ENCODE data around the gene CHRNB4.

Gene CHRNB4

DNA sequence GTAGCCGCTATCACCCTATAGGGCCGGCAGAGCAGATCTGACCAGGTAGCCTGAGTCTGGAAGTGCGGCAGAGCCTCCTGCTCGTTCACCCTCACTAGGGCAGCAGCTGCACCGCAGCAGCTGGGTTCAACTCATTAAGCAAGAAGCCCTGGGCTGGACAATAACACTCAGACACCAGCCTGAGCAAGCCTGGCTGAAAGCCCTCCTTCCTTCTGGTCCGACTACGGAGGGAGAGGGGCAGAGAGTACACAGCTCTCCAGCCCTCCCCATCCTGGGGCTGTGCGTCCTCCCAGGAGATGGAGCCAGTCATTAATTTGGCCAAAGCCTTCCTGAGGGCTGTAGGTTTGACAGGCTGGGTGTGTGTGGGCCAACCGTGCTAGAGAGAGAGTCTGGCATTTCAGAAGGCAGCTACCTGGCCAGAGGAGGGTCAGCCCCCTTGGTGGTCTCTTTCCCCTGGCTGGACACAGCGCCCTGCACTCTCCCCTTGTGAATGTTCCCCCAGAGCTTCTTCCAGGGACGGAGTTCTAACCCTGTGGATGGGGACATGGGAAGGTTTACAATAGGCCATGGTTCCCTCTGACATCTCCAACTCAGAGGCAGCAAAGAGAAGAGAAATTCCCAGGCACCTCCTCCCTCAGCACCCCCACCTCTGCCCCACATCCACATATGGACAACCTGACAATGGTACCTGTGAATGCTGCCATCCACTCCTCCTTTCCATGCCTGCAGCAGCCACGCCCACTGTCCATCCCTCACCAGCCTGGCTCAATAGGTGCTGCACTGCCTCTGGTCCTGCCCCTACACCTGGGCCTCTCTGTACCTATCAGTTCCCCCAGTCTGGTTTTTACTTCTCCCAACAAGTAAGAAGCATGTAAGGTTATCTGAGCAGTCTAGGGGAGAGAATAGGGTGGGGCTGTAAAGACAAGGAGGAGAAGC is 6.5 kb downstream of the CHRNB4 start:
- FAIRE-seq (no peak), DNase-seq (ENCODE audit: insufficient read length, low spot score) (no peak)

DNA sequence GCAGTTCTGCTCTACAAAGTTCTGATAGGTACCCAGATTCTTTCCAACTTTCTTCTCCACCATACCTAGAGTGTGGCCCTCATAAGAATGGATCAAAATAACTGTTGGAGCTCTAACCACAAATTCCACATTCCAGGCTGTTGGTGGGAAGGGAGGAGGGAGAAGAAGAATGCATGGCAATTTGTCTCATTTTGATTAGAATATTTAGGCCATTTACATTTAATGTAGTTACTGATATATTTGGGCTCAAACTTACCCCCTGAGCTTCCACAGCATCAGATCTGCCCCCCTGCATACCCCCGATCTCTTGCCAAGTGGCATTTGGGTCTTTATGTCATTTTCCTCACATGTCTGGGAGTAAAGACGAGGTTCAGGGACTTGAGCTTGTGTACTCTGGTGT is 7.7 kb downstream of the CHRNB4 start:
- DNase-seq (ENCODE audit: insufficient read length, low spot score): no peak
- no peak for FAIRE-seq

DNA sequence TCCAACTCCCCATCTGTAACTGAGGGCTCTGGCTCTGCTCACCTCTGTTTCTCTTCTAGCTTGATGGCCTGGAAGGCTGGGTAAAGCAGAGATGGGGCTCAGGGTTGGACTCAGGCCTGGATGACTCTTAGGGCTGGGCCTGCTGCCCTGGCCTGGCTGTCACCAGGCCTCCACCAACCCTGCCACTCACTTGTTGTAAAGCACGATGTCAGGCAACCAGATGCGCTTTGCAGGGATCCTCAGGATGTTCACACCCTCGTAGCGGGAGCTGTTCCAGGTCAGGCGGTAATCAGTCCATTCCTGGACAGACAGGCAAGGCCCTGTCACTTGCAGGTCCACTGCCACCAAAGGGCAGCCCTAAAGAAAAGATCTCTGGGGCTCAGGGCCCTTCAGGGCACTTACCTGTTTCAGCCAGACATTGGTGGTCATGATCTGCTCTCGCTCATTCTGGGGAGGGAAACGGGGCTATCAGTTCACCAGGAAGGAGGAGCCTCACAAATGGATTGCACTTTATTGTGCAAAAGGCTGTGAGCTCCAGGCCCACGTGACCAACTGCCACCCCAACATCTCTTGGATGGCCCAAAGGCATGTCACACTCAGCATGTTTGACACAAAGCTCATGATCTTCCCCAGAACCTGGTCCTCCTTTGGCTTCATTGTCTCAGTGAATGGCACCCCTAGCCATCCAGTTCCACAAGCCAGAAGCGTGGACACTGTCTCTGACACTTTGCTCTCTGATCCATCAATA is 9.9 kb downstream of the CHRNB4 start:
- DNase-seq (ENCODE audit: insufficient read length, low spot score) (no peak), FAIRE-seq (no peak)

DNA sequence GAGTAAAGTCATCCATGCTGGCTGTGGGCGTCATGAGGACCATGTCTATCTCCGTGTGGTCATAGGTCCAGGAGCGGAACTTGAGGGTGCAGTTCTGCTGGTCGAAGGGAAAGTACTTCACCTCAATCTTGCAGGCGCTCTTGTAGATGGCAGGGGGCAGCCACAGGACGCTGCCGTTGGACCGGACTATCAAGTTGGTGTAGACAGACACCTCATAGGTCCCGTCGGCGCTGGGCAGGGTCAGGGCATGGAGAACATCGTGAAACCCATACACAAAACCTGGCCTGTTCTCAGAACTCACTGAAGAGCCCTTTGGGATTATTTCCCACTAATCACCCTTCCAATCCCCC is 11.3 kb downstream of the CHRNB4 start:
- DNase-seq (ENCODE audit: insufficient read length, low spot score): no peak
- no peak for FAIRE-seq

DNA sequence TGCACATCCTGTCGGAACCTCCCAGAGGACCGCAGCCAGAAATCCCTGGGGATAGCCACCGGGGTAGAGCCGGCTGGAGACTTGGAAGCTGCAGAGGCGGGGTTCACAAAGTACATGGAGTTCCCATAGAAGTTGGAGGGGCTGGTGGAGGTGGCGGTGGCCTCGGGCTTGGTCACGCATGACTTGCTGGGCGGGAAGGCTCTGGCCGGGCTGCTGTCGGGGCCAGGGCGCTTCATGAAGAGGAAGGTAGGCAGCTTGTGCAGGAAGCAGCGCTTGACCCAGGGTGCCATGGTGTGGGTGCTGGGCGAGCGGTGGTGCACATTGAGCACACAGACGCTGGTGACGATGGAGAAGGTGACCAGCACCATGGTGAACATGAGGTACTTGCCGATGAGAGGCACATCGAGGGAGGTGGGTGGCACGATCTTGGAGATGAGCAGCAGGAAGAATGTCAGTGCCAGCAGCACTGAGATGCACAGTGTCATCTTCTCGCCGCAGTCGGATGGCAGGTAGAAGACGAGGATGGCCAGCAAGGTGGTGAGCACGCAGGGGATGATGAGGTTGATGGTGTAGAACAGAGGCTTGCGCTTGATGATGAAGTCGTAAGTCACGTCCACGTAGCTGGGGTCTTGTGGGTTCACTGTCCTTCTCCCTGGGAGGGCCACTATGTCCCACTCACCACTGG is 11.8 kb downstream of the CHRNB4 start:
- DNase-seq (ENCODE audit: insufficient read length, low spot score) (no peak), FAIRE-seq (peak; percentile 4)

DNA sequence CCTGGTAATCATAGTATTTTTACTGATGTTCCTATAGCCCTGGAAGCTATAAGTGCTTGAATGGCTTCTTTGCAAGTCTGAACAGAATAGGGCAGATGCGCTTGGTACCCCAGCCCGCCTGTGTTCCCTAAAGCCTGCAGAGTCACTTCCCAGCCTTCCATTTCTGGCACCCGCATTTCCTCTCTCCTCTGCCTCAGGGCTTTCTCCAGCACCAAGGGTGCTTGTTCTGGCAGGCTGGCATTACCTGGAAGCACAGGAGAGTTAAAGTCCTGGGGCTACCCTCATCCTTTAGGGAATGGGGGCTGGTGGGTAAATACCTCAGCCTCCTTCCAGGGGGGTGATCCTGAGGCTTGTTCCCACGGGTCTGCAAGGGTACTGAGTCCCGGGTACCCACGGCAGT is 12.8 kb downstream of the CHRNB4 start:
- DNase-seq (ENCODE audit: insufficient read length, low spot score) (no peak), FAIRE-seq (no peak)

DNA sequence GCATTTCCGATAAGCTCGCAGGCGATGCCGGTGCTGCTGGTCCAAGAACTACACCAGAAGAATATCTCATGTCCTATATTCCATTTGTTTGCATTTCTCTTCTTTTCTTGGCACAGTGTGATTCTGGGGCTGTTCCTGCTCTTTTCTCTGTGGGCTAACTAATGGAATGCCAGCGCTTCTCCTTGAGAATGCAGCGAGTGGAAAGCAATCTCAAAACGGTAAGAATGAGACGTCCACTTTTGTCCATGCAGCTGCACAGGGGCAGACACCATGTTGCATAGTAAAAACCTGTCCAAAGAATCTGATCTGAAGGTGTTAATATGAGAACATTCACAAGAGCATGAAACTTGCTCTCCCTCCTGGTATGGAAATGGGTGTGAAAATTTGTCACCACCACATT is 13.7 kb downstream of the CHRNB4 start:
- no peak for DNase-seq (ENCODE audit: insufficient read length, low spot score)
- no peak for FAIRE-seq

DNA sequence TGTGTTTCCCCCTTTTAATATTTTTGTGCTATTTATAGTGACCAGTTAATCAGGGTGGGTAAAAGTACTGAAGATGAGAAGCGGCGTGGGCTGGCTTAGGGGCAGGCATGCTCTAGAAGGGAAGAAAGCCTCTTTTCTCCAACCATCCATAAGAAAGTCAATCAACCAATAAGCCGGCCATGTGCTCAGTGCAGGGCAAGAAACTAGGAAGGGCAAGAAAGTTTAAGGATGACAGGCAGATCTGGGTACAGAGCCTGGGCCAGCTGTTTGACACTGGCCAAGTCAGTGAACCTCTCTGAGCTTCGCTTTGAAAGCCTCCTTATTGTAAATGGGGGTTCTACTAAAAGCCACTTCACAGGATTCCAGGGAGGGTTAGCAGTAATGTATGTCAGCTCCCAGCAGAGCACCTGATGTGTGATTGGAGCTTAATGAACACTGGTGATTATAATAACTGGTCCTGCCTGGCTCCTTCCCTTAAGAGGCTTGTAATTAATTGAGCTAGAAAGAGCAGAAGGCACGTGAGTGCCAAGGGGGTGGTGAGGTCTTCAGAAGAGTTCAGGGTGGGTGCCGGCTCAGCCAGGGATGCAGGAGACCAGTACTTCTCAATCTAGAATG is 14.5 kb downstream of the CHRNB4 start:
- DNase-seq (ENCODE audit: insufficient read length, low spot score) (no peak), FAIRE-seq (no peak)

DNA sequence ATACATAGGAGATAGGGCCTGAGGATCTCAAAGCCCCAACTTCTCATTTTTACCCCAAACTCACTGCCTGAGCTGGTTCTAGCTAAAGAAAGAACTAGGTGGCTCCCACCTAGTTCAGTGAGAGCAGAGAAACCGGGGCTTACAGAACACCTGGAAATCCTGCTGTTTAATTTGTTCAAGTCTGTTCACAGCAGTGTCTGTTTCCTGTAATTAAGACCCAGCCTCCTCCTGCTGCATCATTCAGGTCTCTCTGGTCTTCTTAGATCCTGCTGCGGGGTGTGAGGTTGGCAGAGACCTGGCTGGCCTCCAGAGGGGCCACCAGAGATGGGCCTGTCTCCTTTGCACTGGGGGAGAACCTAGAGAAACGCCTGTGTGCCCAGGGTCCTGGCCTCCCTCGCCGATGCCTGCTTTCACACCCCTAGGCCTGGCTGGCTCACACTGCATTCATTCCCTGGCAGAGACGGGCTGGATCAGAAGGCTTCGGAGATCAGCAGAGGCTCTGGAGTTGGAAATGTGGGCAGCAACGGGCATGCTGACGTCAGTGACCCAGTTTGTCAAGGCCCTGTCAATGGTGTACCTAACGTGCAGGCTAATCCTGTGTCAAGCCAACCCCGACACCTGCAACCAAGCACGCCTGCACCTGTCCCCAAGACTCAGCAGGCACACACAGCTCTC is 15.3 kb downstream of the CHRNB4 start:
- DNase-seq (ENCODE audit: insufficient read length, low spot score): no peak
- no peak for FAIRE-seq

DNA sequence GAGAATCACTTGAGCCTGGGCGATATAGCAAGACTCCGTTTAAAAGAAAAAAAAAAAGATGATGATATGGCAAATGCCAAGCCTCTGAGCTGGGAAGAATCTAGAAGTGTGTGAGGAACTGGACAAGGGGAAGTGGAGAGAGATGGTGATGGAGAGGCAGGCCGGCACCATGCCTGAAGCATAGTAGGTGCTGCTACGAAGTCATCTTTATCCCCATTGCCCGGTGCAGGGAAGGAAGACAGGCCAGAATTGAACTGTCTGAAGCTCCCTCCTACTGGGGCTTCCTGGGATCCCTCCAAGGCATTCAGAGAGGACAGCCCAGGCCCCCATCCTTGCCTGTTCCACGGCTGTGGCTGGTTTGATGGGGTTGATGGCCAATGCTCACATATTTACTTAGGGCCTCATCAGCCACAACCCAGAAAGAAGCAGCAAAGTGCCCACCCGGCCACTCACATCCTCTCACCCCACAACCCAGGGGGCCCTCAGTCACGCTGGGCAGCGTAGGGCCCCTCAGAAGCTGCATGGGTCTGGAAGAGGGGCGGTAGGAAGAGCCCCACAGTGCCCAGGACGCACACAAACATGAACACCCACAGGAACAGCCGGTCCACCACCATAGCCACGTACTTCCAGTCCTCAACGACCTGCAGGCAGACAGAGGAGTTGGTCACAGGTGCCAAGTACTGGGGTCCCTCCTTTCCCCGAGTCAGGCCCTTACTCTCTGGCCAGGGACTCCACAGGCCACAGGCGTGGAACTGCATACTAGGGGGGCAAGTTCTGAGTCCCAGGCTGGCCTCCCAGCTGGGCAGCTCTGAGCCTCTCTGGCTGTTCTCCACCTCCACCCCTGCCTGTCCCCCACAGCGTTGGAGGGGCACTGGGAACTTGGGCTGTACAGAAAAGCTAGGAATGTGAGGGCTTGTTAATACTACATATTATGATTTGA is 16.1 kb downstream of the CHRNB4 start:
- DNase-seq (ENCODE audit: insufficient read length, low spot score) (no peak), FAIRE-seq (no peak)

DNA sequence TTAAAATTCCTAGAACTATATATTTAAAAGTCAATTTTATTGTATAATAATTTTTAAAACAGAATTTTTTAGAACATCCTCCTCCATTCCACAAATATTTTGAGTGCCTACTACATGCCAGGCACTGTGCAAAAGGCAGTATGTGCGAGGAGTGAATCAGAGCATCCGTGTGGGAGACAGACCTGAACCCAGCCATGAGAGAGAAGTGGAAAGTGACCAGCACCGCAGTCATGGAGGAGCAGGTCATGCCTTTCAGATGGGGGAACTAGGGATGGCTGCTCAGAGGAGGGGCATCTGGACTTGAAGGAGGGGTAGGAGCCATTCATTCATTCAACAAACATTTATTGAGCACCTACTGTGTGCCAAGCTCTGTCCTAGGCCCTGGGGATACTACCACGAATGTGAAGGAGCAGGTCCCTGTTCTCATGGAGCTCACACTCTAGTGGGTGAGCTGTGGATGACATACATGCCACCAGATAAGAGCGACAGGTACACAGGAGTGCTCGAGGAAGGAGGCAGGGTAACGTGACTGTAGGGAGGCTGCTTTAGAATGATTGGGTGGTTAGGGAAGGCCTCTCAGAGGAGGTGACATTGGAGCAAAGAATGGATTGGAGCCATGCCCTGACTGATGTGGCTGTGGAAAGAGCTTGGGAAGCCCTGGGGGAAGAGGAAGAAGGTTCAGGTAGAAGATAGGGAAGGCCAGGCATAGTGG is 17.1 kb downstream of the CHRNB4 start:
- no peak for FAIRE-seq
- DNase-seq (ENCODE audit: insufficient read length, low spot score): no peak

DNA sequence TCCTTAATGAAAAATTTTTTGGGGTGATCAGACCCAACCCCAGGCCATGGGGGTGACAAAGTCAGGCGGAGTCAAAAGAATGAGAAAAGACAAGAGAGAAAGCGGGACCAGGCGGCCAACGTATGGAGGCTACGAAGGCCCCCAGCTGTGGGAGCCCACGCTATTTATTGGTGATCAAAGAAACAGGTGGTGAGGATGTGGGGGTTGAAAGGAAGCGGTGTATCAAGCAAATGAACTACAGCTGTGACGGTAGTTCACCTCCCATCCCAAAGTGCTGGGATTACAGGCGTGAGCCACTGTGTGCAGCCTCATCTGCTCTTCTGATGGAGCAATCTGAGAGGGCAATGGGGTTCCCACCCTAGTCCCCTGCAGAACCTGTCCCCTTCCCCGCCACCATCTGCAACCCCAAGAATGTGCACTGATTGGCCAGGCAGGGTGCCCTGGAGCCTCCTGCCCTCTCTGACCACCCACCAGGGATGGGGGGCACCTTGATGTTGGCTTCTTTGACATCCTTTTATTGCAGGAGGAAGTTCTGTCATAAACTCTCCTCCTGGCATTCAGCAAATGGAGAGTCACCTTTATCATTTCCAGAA is 19.1 kb downstream of the CHRNB4 start:
- DNase-seq (ENCODE audit: insufficient read length, low spot score): no peak
- no peak for FAIRE-seq

DNA sequence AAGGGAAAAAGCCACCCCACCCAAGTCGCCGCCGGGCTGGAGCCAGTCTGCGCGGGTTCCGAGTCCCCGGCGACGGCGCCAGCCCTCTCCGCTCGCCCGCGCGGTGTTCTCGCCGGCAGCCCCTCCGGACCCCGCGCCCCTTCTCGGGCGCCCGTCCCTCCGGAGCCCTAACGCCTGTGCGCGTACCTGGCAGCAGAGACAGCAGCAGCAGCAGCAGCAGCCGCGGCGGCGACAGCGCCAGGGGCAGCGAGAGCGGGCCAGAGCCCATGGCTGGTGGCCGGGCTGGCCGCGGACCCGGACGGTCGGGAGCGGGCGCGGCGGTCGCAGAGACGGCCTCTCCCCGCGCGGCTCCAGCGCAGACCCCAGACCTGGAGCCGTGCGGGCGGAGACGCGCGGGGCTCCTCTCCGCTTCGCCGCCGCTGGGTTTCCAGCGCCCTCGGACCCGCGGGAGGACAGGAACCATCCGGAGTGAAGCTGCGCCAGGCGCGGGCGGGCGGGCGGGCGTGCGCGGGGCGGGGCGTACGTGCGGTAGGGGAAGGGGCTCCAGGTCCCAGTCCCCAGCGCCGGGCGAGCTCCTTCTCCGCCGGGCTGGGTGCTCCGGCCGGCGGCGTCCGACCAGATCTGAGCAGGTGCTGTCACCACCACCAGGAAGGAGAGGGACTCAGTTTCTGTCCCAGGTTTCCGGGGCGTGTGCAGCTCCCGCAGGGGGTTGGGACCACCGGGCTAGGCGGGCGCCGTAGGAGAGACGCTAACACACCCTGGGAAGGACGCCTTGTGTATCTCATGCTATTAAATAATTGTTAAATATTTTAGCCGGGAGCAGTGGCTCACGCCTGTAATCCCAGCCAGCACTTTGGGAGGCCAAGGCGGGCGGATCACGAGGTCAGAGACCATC is 20.2 kb downstream of the CHRNB4 start, which contains the start of gene CHRNA3:
Gene CHRNA3 (minus strand): TSS at position 470 of the 895 bp plus-strand sequence. CDS start 202 bp downstream, at position 268.
- FAIRE-seq (no peak), DNase-seq (ENCODE audit: insufficient read length, low spot score) (no peak)

DNA sequence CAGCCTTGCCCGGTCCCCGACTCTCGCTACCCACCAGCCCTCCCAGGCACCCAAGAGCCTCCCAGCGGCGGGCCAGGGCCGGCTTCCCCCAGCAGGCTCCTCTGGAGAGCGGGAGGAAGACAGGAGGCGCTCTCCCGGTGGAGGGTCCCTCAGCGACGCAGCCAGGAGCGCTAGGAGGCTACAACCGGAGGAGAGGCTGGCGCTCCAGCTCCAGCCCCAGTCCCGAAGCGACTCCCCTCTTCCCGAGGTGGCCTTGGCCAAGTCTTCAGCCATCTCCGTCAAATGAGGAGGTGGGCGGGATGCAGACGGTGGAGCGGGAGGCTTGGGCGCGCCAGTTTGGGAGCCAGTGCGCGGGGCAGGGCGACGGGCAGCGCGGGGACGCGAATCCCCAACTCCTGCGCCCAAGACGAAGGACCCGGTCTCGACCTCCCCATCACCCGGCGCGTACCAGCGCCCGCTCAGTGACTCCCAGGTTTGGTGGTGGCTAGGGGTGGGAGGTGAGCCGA is 20.9 kb downstream of the CHRNB4 start:
- FAIRE-seq (no peak), DNase-seq (ENCODE audit: insufficient read length, low spot score) (no peak)

DNA sequence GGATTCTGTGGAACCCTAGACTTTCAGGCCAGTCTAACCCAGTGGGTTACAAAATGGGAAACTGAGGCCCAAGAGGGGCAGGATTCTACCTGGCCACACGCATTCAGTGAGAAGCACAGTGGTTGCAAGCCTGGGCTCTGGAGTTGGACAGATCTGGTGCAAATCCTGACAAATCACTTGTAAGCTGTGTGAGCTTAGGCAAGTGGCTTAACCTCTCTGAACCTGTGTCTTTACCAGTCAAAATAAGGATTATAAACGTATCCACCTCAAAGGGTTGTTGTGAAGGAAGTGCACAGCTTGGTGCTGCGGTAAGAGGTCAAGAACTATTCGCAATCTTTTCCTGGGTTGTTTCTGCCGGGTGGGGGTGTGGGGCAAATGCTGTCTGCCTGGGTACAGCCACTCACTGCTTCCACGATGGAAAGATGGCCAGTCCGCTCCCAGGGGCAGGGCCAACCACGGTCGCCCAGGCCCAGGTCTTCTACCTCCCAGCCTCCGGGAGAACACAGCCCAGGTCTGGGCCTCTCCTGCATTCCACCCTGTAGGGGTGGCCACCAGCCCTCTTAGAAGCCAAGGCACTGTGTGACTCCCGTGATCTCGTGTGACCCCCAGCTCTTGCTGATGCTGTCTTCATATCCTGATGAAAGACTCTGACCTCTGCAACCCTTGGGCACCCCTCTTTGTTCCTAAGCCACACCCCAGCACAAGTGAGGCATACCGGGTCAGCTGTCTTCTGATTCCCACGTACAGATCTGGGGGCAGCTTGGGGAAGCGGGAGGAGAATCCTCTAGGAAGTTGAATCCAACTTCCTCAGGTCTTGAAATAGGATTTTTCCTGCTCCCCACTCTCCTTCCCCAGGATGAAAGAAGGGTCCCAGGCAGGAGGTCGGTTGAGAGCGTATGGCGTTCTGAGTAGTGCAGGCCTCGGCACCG is 21.7 kb downstream of the CHRNB4 start:
- no peak for DNase-seq (ENCODE audit: insufficient read length, low spot score)
- no peak for FAIRE-seq

DNA sequence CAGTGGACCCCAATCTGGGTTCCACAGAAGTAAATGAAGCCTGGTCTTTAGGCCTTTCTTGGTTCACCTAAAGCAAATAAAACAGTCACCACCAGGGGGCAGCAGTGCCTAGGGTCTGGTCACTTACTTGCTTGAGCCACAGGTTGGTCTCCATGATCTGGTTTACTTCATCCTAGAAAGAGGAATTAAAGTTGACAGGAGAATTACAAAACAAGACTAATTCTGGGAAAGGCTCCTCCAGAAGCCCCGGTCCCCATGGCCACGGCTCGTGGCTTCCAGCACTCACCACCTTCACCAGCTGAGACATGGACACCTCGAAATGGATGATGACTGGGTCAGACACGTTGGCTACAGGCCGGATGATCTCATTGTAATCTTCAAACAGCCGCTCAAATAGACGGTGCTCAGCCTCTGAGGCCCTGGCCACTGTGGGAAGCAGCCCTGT is 22.5 kb downstream of the CHRNB4 start:
- DNase-seq (ENCODE audit: insufficient read length, low spot score) (peak; percentile 87), FAIRE-seq (peak; percentile 82)
